ENCODE data around the gene NOTCH1.

DNA sequence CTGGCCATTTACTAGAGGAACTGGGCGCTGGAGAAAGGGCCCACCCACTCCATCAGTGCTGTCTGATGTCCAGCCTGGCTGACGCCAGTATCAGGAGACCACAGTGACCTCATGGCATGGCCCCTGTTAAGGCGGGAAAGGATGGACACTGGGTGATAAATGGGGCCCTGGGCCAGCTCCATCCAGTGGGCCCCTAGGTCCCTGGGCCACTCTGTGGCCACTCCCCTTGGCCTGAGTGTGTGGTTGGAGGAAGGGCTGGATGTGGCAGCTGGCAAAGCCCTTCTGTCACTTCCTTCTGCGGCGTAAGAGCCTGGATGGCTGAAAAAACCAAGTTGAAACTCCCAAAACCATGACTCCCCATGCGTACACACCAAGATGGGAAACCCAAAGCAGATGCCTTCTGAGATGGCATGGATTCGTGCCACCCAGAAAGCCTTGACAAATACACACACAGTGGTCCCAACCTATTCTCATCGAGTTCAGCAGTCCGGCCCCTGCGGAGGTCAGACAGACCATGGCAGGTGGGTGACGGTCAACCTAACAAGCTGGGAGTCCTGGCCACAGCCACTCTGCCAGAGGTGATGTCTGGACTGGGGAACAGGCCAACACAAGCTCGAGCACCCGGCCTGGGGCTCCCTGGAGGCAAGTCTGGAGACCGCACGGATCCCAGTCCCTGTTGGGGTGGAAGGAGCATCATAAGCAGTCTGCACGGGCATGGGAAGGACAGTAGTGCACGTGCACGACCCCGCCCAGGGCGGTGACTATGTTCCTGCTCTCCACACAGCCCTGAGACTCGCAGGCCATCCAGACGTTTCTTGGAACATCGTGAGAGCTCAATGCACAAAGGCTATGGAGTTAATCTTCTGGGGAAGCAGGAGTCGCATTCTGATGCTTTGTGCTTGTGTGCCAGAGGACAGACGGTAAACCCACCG, 45.2 kb upstream of the NOTCH1 start:
- TF ChIP-seq, protein P1, sequence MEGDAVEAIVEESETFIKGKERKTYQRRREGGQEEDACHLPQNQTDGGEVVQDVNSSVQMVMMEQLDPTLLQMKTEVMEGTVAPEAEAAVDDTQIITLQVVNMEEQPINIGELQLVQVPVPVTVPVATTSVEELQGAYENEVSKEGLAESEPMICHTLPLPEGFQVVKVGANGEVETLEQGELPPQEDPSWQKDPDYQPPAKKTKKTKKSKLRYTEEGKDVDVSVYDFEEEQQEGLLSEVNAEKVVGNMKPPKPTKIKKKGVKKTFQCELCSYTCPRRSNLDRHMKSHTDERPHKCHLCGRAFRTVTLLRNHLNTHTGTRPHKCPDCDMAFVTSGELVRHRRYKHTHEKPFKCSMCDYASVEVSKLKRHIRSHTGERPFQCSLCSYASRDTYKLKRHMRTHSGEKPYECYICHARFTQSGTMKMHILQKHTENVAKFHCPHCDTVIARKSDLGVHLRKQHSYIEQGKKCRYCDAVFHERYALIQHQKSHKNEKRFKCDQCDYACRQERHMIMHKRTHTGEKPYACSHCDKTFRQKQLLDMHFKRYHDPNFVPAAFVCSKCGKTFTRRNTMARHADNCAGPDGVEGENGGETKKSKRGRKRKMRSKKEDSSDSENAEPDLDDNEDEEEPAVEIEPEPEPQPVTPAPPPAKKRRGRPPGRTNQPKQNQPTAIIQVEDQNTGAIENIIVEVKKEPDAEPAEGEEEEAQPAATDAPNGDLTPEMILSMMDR (IDR thresholded peaks at IDR 0.05): no peak
- TF ChIP-seq POLR2A (IDR thresholded peaks at IDR 0.05; ENCODE audit: low read depth): no peak
- TF ChIP-seq EP300 (IDR thresholded peaks at IDR 0.05): no peak
- TF ChIP-seq POLR2AphosphoS5 (IDR thresholded peaks at IDR 0.05): no peak
